Measurements from ENCODE around the gene INTS13.

DNA sequence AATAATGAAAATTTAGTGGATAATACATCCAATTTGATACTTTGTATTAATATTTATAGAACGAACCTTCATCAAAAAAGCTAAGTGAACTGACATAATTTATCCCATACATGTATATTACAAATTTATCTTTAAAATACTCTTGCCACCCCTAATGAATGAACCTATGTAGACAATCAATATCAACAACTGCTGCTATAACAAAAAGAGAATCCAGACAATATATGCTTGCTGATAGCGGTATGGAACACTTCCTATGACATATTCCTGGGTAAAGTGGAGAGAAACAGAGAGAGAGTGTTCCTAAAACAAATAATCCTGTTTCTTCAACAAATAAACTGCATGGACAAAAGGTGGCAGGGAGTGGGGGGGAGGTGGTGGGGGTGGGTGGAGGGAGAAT, 45.1 kb upstream of the INTS13 start:
- TF ChIP-seq, protein P1, sequence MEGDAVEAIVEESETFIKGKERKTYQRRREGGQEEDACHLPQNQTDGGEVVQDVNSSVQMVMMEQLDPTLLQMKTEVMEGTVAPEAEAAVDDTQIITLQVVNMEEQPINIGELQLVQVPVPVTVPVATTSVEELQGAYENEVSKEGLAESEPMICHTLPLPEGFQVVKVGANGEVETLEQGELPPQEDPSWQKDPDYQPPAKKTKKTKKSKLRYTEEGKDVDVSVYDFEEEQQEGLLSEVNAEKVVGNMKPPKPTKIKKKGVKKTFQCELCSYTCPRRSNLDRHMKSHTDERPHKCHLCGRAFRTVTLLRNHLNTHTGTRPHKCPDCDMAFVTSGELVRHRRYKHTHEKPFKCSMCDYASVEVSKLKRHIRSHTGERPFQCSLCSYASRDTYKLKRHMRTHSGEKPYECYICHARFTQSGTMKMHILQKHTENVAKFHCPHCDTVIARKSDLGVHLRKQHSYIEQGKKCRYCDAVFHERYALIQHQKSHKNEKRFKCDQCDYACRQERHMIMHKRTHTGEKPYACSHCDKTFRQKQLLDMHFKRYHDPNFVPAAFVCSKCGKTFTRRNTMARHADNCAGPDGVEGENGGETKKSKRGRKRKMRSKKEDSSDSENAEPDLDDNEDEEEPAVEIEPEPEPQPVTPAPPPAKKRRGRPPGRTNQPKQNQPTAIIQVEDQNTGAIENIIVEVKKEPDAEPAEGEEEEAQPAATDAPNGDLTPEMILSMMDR (IDR thresholded peaks at IDR 0.05): no peak
- no peak for TF ChIP-seq POLR2A (IDR thresholded peaks at IDR 0.05)
